ENCODE results near the gene FOXO1. TPM values are rescaled to one million over a fixed set of nuclear protein-coding genes. Genes with fewer than 3 reads are reported as not detected.
A peak's percentile ranks its signal among the peaks of the same experiment; 100 is the strongest.

Gene FOXO1
- total and polyA plus RNA-seq, 7 donors = 9.0 to 36.8 (median 30.9) TPM

GRCh38 chr13:40547591-40548315 is 118.7 kb downstream of the FOXO1 start:
- no peak overlapping the region for H3K27ac ChIP-seq
- no peaks in the 10 kb centered on the region for H3K27me3 ChIP-seq
- no peak for DNase-seq
- intact Hi-C loops (cut with DNase I) = loop anchor here (5.0 kb wide), 1 partner anchor 170 kb away; no protein-coding TSS in a partner anchor
- no peaks in the 10 kb centered on the region for H3K9me3 ChIP-seq
- TF ChIP-seq EP300 (IDR thresholded peaks at IDR 0.05) (no peak), POLR2A (IDR thresholded peaks at IDR 0.05) (no peak), POLR2AphosphoS5 (IDR thresholded peaks at IDR 0.05) (peak in 1 of 4 donors; percentile 16), CTCF (IDR thresholded peaks at IDR 0.05) (no peak)
- no peaks in the 10 kb centered on the region for H3K36me3 ChIP-seq
- H3K4me3 ChIP-seq = no peak overlapping the region
- peaks cover 0 to 11% (median 4%) of the 10 kb centered on the region in 4 donors for H3K4me1 ChIP-seq
- 82 to 90% methylated on average over 2 of the region's 2 CpGs for WGBS, 2 donors

- Histone ChIP-seq H3K27ac (no peak overlapping the region), H3K27me3 (no peaks in the 10 kb centered on the region), H3K4me1 (peaks cover 0 to 12% (median 3%) of the 10 kb centered on the region in 4 donors), H3K36me3 (no peaks in the 10 kb centered on the region), H3K9me3 (no peaks in the 10 kb centered on the region), H3K4me3 (no peak overlapping the region)
- DNase-seq = no peak
- 92 to 93% methylated on average over 7 of the region's 7 CpGs for WGBS, 2 donors
- intact Hi-C loops (cut with DNase I) = loop anchor here (5.0 kb wide), 1 partner anchor 169 kb away; no protein-coding TSS in a partner anchor
- no peak for TF ChIP-seq POLR2AphosphoS5 (IDR thresholded peaks at IDR 0.05)
- TF ChIP-seq EP300 (IDR thresholded peaks at IDR 0.05) = no peak
- no peak for TF ChIP-seq POLR2A (IDR thresholded peaks at IDR 0.05)
- TF ChIP-seq CTCF (IDR thresholded peaks at IDR 0.05) = no peak
Observed at GRCh38 chr13:40546047-40546446, 120.4 kb downstream of the FOXO1 start.

GRCh38 chr13:40540328-40541044 is 126.0 kb downstream of the FOXO1 start:
- H3K27me3 ChIP-seq = no peaks in the 10 kb centered on the region
- no peak for TF ChIP-seq CTCF (IDR thresholded peaks at IDR 0.05)
- no peak for TF ChIP-seq EP300 (IDR thresholded peaks at IDR 0.05)
- peak in 1 of 4 donors; percentile 29 for TF ChIP-seq POLR2AphosphoS5 (IDR thresholded peaks at IDR 0.05)
- no peak for TF ChIP-seq POLR2A (IDR thresholded peaks at IDR 0.05)
- H3K9me3 ChIP-seq = no peaks in the 10 kb centered on the region
- 82 to 85% methylated on average over 8 of the region's 8 CpGs for WGBS, 2 donors
- intact Hi-C loops (cut with DNase I) = no loop called here
- H3K4me3 ChIP-seq = no peak overlapping the region
- peaks cover 0 to 21% (median 13%) of the 10 kb centered on the region in 4 donors for H3K4me1 ChIP-seq
- H3K27ac ChIP-seq = peak overlapping the region; percentile 31 to 62 (median 48)
- no peaks in the 10 kb centered on the region for H3K36me3 ChIP-seq
- no peak for DNase-seq

GRCh38 chr13:40539576-40540327 is 126.7 kb downstream of the FOXO1 start:
- intact Hi-C loops (cut with DNase I) = no loop called here
- no peak for TF ChIP-seq CTCF (IDR thresholded peaks at IDR 0.05)
- TF ChIP-seq POLR2AphosphoS5 (IDR thresholded peaks at IDR 0.05) = no peak
- no peak for TF ChIP-seq EP300 (IDR thresholded peaks at IDR 0.05)
- TF ChIP-seq POLR2A (IDR thresholded peaks at IDR 0.05) = no peak
- no peak for DNase-seq
- Histone ChIP-seq H3K27me3 (no peaks in the 10 kb centered on the region), H3K36me3 (no peaks in the 10 kb centered on the region), H3K27ac (peak overlapping the region; percentile 31 to 62 (median 48)), H3K9me3 (no peaks in the 10 kb centered on the region), H3K4me3 (no peak overlapping the region), H3K4me1 (peaks cover 0 to 21% (median 13%) of the 10 kb centered on the region in 4 donors)
- WGBS, 2 donors = 81 to 87% methylated on average over 9 of the region's 9 CpGs

Data from sigmoid colon (tissue), 7 donors.